CD4-positive, alpha-beta T cell treated with Interleukin-2 at 100 ng/mL for 4 hours (primary cell): Measurements from ENCODE around the gene TRAPPC12.
"Not testable (repeated sequence)": the region's sequence is repeated elsewhere in the genome, so short reads cannot be mapped to it uniquely, and the experiment has no call there.

Experiments
- DNase-seq: peaks from one replicate; pipeline ENCODE4 v3.0.0-alpha.2; 2020; ENCODE audit warnings: low spot score

The TRAPPC12 gene

GRCh38 chr2:3454005-3454404 is 74.5 kb downstream of the TRAPPC12 start:
- not testable (repeated sequence) for DNase-seq

DNA sequence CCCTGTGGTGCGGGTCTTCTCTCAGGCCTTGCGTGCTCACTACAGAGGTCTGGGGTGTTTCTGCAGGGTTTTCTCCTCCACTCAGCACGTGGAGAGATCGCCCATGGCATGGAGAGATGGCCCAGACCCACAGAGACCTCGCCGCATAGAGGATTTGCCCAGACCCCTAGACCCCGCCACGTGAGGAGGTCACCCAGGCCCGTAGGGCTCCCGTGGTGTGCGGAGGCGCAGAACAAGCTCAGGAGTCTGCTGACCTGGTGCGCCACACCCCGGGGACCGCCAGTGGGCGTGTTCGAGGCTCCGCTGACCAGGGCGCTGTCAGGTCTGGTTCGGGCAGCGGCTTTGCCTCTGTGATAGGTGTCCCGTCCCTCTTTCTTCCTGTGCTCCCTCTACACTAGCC is 75.3 kb downstream of the TRAPPC12 start:
- DNase-seq = no peak

DNA sequence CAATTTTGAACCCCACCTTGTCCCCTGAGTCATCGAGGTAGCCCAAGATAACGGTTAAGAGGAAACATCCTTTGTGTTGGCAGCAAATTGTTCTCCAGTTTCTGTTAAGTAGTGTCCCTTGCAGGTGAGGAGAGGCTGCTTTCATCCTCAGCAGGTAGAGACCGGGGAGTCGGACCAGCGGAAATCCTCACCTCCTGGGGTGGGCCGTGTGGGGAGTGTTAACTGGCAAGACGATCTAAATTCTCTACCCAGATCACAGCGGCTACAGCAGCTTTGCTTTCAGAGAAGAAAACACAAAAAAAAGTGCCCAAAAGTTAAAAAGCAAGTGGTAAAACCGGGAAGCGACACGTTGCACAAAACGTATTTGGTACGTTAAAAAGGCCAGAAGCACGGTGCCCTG is 76.6 kb downstream of the TRAPPC12 start:
- no peak for DNase-seq

- no peak for DNase-seq
Measured at GRCh38 chr2:3457524-3458395, 78.3 kb downstream of the TRAPPC12 start.

DNA sequence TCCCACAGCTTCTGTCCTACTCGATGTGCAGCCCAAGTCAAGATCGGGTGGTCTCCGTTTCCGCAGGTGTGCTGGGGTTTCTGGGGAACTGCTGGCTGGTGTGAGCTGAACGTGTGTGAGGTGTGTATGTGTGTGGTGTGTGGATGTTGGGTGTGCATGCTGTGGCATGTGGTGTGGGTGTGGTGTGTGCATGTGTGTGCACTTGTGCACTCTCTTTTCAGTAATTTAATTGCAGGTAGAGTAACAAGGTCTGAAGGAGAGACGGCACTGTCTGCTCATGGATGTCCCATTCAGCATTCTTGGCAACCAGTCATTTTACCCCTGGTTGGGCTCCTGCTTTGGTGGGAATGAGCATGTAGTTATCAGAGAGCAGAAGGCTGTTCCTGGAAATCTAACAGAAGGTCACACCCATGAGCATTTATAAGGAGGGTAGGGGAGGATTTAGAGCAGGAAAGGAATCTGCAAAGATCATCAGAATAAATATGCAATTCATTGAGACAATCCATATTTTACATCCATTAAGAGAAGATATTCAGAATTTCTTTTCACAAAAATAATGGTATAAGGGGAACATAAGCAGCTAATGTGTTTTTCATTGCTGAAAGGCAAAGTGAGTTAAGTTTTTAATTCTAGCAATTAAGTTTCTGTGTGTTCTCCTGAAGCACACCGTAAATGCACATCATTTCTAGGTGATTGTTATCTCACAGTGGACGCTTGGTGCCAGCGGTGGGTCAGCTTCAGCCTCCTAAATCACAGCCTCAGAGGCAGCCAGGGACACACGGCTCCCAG is 79.1 kb downstream of the TRAPPC12 start:
- DNase-seq = no peak

DNA sequence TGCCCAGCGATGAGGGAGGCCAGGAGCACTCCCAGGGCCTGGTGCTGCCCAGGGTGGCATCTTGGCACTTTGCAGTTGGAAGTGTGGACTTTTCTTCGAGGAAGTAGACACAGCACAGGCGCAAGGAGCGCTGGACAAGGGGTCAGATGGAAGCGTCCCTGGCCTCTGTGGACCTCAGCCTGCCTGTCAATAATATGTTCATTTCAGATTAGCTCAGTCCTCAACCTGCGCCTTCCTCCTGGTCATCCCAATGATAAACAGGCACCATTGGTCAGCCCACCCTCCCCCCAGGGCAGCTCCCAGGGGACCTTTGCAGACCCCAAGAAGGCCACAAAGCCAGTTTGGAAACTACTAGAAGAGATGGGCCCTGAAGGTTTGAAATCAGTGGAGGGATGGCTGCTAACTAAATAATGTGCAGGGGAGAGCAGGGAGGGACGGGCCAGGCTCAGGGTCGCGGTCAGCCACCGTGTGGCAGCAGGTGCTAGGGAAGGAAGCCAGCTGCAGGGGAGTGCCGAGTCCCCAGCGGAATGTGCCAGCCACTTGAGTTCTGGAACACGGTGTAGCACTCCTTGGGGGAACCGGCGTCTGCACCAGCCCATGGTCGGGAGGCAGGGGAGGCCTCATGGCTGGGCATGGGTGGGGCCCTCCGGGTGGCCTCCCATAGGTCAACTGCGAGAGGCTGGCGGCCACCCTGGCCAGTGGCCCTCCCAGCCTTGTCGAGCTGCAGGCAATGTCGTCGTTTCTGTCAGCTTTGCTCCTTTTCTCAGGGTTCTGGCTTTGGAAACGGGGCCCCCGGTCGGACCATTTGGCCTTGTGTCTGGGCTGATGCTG is 79.9 kb downstream of the TRAPPC12 start:
- no peak for DNase-seq

DNA sequence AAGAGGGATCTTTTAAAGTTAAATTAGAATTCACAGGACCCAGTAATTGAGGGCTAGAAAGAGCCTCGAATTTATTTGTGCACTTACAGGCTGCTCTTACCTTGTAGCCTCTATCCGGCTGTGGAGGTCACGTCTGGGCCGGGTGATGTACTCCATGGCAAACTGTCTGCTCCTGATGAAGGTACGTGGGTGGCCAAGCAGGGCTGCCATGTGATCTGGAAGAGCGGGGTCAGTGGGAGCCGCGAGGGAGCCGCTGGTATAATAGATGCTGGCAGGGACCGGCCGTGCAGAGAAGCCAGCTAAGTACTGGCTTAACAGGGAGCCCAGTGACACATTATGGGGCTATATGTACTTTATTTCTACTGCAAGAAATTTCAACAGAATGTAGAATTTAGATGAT is 80.7 kb downstream of the TRAPPC12 start:
- DNase-seq = no peak

DNA sequence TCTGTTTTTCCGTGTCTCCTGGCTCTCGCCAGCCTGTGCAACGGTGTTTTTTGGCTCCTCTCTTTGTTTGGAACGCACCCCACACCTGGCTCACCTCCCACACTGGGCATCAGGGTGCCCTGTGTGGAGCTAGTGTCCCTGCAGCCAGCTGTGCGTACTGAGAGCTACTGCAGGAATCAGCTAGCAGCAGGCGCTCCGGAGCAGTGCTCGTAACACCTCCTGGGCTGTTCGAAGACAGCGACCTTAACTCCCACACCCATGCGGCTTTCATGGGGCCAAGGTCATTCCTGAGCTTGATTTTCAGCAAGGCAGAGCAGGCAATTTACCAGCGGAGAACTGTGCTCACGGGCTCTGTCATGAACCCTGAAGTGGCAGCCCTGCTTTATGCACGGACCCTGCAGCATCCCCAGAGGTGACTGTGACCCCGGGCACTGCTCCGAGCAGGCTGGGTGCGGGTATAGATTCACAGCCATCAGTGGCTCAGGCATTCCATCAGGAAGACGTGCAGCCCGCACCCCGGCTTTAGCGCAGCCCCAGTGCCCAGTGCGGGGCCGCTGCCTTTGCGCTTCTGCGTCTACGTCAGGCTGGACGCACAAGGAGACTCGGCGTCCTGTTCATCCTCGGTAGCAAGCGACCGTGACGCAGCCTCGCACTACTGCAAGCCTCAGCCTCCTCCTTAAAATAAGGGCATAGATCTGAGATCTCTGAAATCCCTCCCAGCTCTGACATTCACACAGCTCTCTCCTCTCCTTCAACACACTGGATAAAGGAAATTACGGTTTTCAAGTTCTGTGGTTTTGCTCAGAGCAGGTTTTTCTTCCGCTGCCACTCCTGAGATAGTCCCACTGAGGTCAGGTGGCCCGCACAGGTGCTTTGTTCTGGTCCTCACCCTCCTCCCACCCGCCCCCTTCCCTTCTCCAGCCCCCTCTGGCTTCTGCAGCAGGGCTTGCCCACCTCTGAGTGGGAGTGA is 81.6 kb downstream of the TRAPPC12 start:
- no peak for DNase-seq

DNA sequence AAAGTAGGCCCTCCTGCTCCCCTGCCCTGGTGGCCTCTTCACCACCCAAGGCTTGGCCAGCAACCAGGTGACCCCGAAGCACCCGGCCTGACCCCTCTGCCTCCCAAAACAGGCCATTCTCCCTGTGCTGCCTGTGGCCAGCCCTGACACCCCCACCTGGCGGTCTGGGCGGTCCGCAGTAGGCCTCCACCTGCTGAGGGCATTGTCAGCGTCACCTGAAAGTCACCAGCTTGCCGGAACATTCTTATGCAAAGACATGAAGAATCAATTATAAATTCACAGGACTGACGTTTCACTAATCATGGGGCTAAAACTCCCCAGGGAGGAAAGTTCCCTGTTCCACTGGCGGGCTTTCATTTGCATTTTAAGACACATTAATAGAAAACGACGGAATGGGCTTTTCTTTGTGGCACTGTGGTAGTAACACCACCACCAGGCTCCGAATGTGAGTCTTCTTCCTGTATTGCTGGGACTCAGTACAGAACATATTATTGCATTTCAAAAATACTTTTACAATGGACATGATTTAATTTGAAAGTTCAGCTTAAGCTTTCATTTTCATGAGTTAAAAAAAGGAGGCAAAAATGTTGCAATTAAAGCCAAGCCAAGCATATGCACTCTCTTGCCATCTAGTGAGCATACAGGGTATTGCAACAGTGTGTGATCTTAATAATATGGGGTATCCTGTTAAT is 82.5 kb downstream of the TRAPPC12 start:
- peak; percentile 68 for DNase-seq

DNA sequence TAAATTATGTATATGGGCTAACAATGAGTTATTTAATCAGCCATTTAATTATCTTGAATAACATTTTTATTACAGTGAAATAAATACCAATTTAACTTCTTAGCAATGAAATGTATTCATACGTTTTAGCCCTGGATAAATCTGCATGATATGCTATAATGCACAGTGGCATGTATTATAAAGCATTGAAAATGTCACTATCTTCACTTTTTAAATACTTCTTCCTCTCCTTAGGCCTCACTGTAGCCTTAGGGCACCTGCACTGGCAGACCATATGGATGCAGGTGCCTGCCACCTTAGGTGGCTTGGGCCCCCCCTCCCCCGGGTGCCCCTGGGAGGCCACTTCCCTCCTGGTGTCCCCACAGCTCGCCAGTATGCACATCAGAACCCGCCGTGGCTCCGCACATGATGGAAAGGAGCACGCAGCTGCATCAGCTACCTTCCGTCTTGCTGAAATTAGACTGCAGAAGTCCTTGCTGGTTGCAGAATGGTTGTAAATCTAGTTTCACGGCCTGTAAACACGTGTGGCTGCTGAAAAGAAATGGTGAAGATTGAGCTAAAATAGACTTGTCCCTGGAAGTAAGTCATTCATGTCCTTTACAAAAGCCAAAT is 83.1 kb downstream of the TRAPPC12 start:
- no peak for DNase-seq

DNA sequence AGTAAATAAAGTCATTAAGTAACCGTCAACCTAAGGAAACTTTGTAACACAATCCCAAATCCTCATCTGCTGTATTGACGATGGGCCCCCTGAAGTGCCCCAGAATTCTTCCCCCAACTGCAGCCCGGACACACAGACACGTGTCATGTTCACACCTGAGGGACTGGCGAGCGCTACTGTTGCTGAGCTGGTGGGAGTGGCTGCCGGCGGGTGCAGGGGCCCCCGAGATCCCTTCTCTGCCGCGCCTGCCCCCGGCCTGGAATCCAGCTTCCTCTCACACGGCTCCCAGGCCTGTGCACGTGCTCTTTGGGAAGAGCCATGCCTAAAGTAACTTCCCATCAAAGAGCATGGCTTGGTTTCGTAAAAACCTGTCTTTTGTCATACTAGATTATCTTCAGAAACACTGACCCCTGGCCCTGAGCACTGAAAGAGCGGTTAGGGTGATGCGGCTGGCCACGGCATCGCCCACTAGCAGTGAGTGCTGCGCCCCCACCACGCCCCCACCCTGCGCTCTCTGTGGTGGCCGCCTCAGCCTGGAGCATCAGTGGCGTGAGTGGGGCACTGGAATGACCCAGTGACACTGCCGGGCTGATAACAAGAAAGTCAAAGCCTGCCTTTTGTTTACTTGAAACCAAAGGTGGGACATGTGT is 83.8 kb downstream of the TRAPPC12 start:
- DNase-seq = no peak

GRCh38 chr2:3463944-3464343 is 84.5 kb downstream of the TRAPPC12 start:
- DNase-seq = no peak

DNA sequence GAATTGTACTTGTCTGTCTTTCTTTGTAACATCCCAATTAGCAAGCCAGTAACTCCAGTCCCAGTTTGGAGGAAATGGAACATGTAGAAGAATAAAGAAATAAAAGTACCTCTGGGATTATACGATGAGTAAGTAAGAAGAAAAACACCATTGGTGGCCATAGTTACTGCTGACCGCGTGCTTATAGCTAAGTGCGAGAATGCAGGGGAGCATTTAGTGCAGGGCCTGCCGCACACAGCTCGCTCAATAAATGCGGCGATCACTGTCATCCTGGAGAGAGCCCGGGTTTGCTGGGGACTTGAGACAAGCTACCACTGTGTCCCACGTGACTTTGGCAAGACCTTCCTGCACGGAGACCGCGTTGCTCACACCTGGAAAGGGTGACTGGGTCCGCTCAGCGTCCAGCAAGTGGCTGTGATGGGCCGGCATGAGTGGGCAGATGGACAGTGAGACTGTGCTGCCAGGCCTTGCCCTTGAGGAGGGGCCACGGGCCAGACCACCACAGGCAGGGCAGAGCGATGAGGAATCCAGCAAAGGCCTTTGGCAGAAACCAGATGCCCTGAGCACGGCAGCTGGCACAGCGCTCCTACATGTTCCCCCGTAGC is 85.0 kb downstream of the TRAPPC12 start:
- no peak for DNase-seq

- no peak for DNase-seq
Measured at GRCh38 chr2:3465328-3465727, 85.8 kb downstream of the TRAPPC12 start.

DNA sequence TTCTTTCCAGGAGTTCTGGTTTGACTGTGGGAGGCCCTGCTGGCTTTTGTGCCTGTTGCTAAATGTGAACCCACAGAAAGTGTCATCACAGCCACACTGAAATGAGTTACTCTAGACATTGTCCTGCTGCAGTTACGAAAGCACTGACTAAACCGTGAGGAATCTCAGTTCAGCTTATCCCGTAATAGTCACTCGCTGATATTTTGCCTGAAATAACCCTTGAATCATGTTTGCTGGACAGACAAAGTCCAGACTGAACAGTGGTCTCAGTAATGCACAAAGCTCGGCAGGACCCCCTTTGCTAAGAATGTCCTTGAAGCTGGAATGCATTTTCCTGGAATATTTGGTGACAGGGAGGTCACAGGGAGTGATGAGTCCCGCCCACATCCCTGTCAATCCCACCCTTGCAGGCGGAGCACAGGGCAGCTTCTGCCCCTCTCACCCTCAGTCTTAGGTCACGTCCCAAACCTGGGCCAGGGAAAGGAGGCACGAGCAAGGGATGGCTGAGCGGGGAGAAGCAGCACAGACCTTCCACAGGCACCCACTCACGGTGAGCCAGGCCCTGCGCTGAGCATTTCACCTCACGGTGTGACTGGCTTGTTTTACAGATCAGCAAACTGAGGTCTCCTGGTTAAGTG is 86.5 kb downstream of the TRAPPC12 start:
- DNase-seq = no peak

GRCh38 chr2:3466482-3466863 is 87.0 kb downstream of the TRAPPC12 start:
- DNase-seq = no peak

GRCh38 chr2:3466966-3467365 is 87.5 kb downstream of the TRAPPC12 start:
- DNase-seq = no peak

DNA sequence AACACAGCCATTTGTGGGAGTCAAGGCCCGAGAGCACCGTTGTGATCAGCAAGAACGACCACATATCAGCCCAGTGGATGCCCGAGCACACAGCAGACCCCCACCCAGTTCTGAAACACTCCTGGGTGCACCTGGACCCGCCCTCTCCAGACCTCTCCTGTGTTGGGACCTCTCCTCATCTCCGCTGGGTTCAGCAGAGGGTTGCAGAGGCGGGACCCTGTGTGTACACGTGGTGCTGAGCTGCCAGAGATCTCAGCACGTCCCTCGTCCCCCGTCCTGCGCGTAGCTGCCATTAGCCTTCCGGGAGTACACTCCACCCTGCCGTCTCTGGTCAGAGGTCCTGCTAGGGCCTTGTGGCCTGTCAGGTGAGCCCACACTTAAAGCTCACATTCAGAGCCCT is 88.2 kb downstream of the TRAPPC12 start:
- DNase-seq = no peak
